GM12801 (cell line): Measurements from ENCODE around the gene RGMB.

Source experiments
- CTCF ChIP-seq: IDR thresholded peaks from one replicate; pipeline ENCODE4 v1.5.1; 2011; ENCODE audit warnings: control low read depth; ENCODE audit not compliant: insufficient read length; ENCODE audit errors: extremely low read depth

RGMB gene

GRCh38 chr5:98776066-98776705 lies 2.7 kb downstream of the RGMB start:
- TF ChIP-seq CTCF, result no peak

GRCh38 chr5:98777295-98777694 lies 3.8 kb downstream of the RGMB start:
- no peak for TF ChIP-seq CTCF

GRCh38 chr5:98779264-98779877 lies 5.9 kb downstream of the RGMB start:
- no peak for TF ChIP-seq CTCF

- no peak for TF ChIP-seq CTCF
Measured at GRCh38 chr5:98780390-98780789, 6.9 kb downstream of the RGMB start.

- TF ChIP-seq CTCF, result no peak
Measured at GRCh38 chr5:98781520-98781919, 8.1 kb downstream of the RGMB start.

- no peak for TF ChIP-seq CTCF
Measured at GRCh38 chr5:98781964-98782363, 8.5 kb downstream of the RGMB start.

- no peak for TF ChIP-seq CTCF
Measured at GRCh38 chr5:98783051-98783649, 9.7 kb downstream of the RGMB start.
